ENCODE results near the gene WDR88. TPM values are rescaled to one million over a fixed set of nuclear protein-coding genes. Genes with fewer than 3 reads are reported as not detected.

WDR88 gene
- total and polyA plus RNA-seq, 2 of the 8 experiments (the other 6 are each of a cell fraction or from before 2014, with no cell fraction given) = not detected

DNA sequence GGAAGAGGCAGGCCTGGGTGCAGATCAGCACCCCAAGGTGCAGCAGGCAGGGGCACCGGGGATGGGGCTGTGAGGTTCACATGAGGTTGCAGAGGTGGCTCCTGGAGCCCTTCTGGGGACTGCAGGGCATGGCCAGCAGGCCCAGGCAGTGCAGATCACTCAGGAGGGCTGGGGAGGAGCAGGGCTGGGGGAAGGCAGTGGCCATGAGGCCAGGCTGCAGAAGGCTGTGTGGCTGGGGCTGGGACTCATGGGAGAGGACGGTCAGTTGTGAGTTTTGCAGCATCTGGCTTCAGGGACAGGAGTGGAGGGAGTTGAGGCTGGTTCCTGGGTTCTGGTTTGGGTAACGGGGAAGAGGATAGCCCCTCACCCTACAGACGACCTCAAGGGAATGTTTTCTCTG lies 7.3 kb downstream of the WDR88 start (continued):
- no peak for TF ChIP-seq RNF2 (IDR thresholded peaks at IDR 0.05; ENCODE audit: borderline replicate concordance, low read depth, low read length, missing control alignments, poor library complexity, severe bottlenecking)
- no peak for TF ChIP-seq E2F6 (IDR thresholded peaks at IDR 0.05)
- TF ChIP-seq BCL11A (IDR thresholded peaks at IDR 0.05; ENCODE audit: low read depth in 2 of 2, low read length in 2 of 2) = no peak

All from H1 (cell line).